Naive B cell (primary cell): ENCODE data around the gene CHCHD3. TPM values are rescaled to one million over a fixed set of nuclear protein-coding genes. Genes with fewer than 3 reads are reported as not detected.
"Not testable (repeated sequence)": the region's sequence is repeated elsewhere in the genome, so short reads cannot be mapped to it uniquely, and the experiment has no call there.

ENCODE experiments used
- ATAC-seq, 2 donors: fragments of 150-1000 bp; cut with Tn5 transposase; 2 replicates each; pipeline ENCODE4 v1.10.0; 2021; ENCODE audit warnings: low read depth in 2 of 2, mild to moderate bottlenecking in 2 of 2, moderate library complexity in 2 of 2
- DNase-seq: peaks from one replicate; pipeline ENCODE4 v3.0.0; 2022
- H3K27ac Mint-ChIP-seq, 6 donors: one replicate each; pipeline ENCODE4 v1.8.0; 2020 to 2022; ENCODE audit warnings: mild to moderate bottlenecking in 6 of 6, mixed read lengths in 6 of 6, moderate library complexity in 5 of 6, inconsistent platforms in 2 of 6
- H3K27me3 Mint-ChIP-seq, 3 donors: one replicate each; pipeline ENCODE4 v1.8.0; 2021 to 2022; ENCODE audit warnings: mixed read lengths in 3 of 3, mild to moderate bottlenecking in 1 of 3
- H3K36me3 Mint-ChIP-seq, 2 donors: one replicate each; pipeline ENCODE4 v1.8.0; 2020 to 2022; ENCODE audit warnings: mixed read lengths in 2 of 2, inconsistent platforms in 1 of 2, mild to moderate bottlenecking in 1 of 2
- H3K4me1 Mint-ChIP-seq, 3 donors: one replicate each; pipeline ENCODE4 v1.8.0; 2020 to 2022; ENCODE audit warnings: mixed read lengths in 3 of 3, inconsistent platforms in 1 of 3, mild to moderate bottlenecking in 1 of 3, moderate library complexity in 1 of 3
- H3K4me3 Mint-ChIP-seq, 8 donors: one replicate each; pipeline ENCODE4 v1.8.0; 2020 to 2022; ENCODE audit warnings: mild to moderate bottlenecking in 8 of 8, mixed read lengths in 8 of 8, moderate library complexity in 8 of 8, inconsistent platforms in 2 of 8
- H3K9me3 Mint-ChIP-seq, 7 donors: one replicate each; pipeline ENCODE4 v1.8.0; 2020 to 2022; ENCODE audit warnings: mixed read lengths in 7 of 7, mild to moderate bottlenecking in 5 of 7, inconsistent platforms in 2 of 7, moderate library complexity in 1 of 7
- polyA plus RNA-seq, 6 donors: library from polyadenylated mRNA; unstranded; fragments of 300-500 nt; fragmentation: Illumina TruSeq; gene quantifications; one replicate each; pipeline ENCODE4 v1.2.3, GENCODE V29; 2021; ENCODE audit warnings: low read depth in 6 of 6

The CHCHD3 gene
- polyA plus RNA-seq, 6 donors from 2014 or later: 56.4 to 97.0 (median 61.0) TPM

GRCh38 chr7:132910657-132911056, 171.2 kb downstream of the CHCHD3 start:
- Mint-ChIP-seq H3K4me3 (no peak overlapping the region), H3K9me3 (peaks cover 0 to 2% (median 0%) of the 10 kb centered on the region in 7 donors), H3K27ac (no peak overlapping the region), H3K27me3 (no peaks in the 10 kb centered on the region), H3K4me1 (peaks cover 0 to 6% (median 5%) of the 10 kb centered on the region in 3 donors), H3K36me3 (peaks cover 22 to 30% of the 10 kb centered on the region in 2 donors)
- no peak for ATAC-seq
- DNase-seq: no peak

- Mint-ChIP-seq H3K4me1 (peaks cover 0 to 6% (median 5%) of the 10 kb centered on the region in 3 donors), H3K36me3 (peaks cover 17 to 30% of the 10 kb centered on the region in 2 donors), H3K27ac (peak overlapping the region in 3 of 6 donors; percentile 3 to 84 (median 23)), H3K27me3 (no peaks in the 10 kb centered on the region), H3K9me3 (peaks cover 0 to 4% (median 0%) of the 10 kb centered on the region in 7 donors), H3K4me3 (no peak overlapping the region)
- DNase-seq: no peak
- ATAC-seq: no peak
Measured at GRCh38 chr7:132907380-132907940, 174.4 kb downstream of the CHCHD3 start.

- H3K27ac Mint-ChIP-seq: no peak overlapping the region
- H3K9me3 Mint-ChIP-seq: peaks cover 0 to 4% (median 0%) of the 10 kb centered on the region in 7 donors
- DNase-seq: no peak
- H3K27me3 Mint-ChIP-seq: no peaks in the 10 kb centered on the region
- peaks cover 0 to 6% (median 5%) of the 10 kb centered on the region in 3 donors for H3K4me1 Mint-ChIP-seq
- peaks cover 19 to 26% of the 10 kb centered on the region in 2 donors for H3K36me3 Mint-ChIP-seq
- no peak overlapping the region for H3K4me3 Mint-ChIP-seq
- ATAC-seq: no peak
Measured at GRCh38 chr7:132906193-132906835, 175.6 kb downstream of the CHCHD3 start.

- H3K27me3 Mint-ChIP-seq, H3K9me3 Mint-ChIP-seq, ATAC-seq, H3K4me1 Mint-ChIP-seq, H3K4me3 Mint-ChIP-seq, DNase-seq, H3K27ac Mint-ChIP-seq: not testable (repeated sequence)
- peaks cover 17 to 26% of the 10 kb centered on the region in 2 donors for H3K36me3 Mint-ChIP-seq
Measured at GRCh38 chr7:132905136-132905535, 176.8 kb downstream of the CHCHD3 start.

- Mint-ChIP-seq H3K36me3 (peaks cover 20 to 26% of the 10 kb centered on the region in 2 donors), H3K4me1 (peaks cover 0 to 6% (median 5%) of the 10 kb centered on the region in 3 donors), H3K4me3 (no peak overlapping the region), H3K27ac (peak overlapping the region in 1 of 6 donors; percentile 39), H3K9me3 (peaks cover 0 to 4% (median 0%) of the 10 kb centered on the region in 7 donors), H3K27me3 (no peaks in the 10 kb centered on the region)
- DNase-seq: no peak
- ATAC-seq: no peak
Measured at GRCh38 chr7:132904209-132904608, 177.7 kb downstream of the CHCHD3 start.

- peaks cover 24 to 33% of the 10 kb centered on the region in 2 donors for H3K36me3 Mint-ChIP-seq
- not testable (repeated sequence) for H3K27ac Mint-ChIP-seq, H3K4me1 Mint-ChIP-seq, DNase-seq, ATAC-seq, H3K27me3 Mint-ChIP-seq, H3K9me3 Mint-ChIP-seq, H3K4me3 Mint-ChIP-seq
Measured at GRCh38 chr7:132902294-132902693, 179.6 kb downstream of the CHCHD3 start.

GRCh38 chr7:132901241-132901640, 180.6 kb downstream of the CHCHD3 start:
- no peaks in the 10 kb centered on the region for H3K4me1 Mint-ChIP-seq
- no peak for DNase-seq
- H3K36me3 Mint-ChIP-seq: peaks cover 24 to 34% of the 10 kb centered on the region in 2 donors
- H3K4me3 Mint-ChIP-seq: peak overlapping the region in 1 of 8 donors; percentile 5
- no peak for ATAC-seq
- no peaks in the 10 kb centered on the region for H3K27me3 Mint-ChIP-seq
- peaks cover 0 to 4% (median 0%) of the 10 kb centered on the region in 7 donors for H3K9me3 Mint-ChIP-seq
- H3K27ac Mint-ChIP-seq: peak overlapping the region in 2 of 6 donors; percentile 1 to 32

- H3K36me3 Mint-ChIP-seq: peaks cover 23 to 30% of the 10 kb centered on the region in 2 donors
- ATAC-seq (no peak), DNase-seq (no peak)
- H3K27ac Mint-ChIP-seq: no peak overlapping the region
- no peaks in the 10 kb centered on the region for H3K27me3 Mint-ChIP-seq
- no peak overlapping the region for H3K4me3 Mint-ChIP-seq
- peaks cover 0 to 4% (median 2%) of the 10 kb centered on the region in 7 donors for H3K9me3 Mint-ChIP-seq
- H3K4me1 Mint-ChIP-seq: no peaks in the 10 kb centered on the region
Measured at GRCh38 chr7:132899833-132900232, 182.1 kb downstream of the CHCHD3 start.

GRCh38 chr7:132898641-132899175, 183.2 kb downstream of the CHCHD3 start:
- H3K4me3 Mint-ChIP-seq, DNase-seq, H3K27ac Mint-ChIP-seq, H3K4me1 Mint-ChIP-seq, ATAC-seq, H3K27me3 Mint-ChIP-seq: not testable (repeated sequence)
- Mint-ChIP-seq H3K9me3 (peaks cover under 1 to 12% (median 4%) of the 10 kb centered on the region in 7 donors), H3K36me3 (peaks cover 23 to 31% of the 10 kb centered on the region in 2 donors)

- Mint-ChIP-seq H3K36me3 (peaks cover 25 to 27% of the 10 kb centered on the region in 2 donors), H3K27me3 (no peaks in the 10 kb centered on the region), H3K4me1 (peaks cover 0 to 1% (median 0%) of the 10 kb centered on the region in 3 donors), H3K4me3 (no peak overlapping the region), H3K9me3 (peaks cover 2 to 18% (median 8%) of the 10 kb centered on the region in 7 donors), H3K27ac (no peak overlapping the region)
- ATAC-seq (no peak), DNase-seq (no peak)
Measured at GRCh38 chr7:132897093-132897687, 184.7 kb downstream of the CHCHD3 start.

- Mint-ChIP-seq H3K27me3 (no peaks in the 10 kb centered on the region), H3K9me3 (peaks cover 2 to 22% (median 10%) of the 10 kb centered on the region in 7 donors), H3K4me1 (peaks cover 0 to 6% (median 0%) of the 10 kb centered on the region in 3 donors), H3K27ac (peak overlapping the region in 1 of 6 donors; percentile 10), H3K36me3 (peaks cover 23 to 27% of the 10 kb centered on the region in 2 donors), H3K4me3 (no peak overlapping the region)
- DNase-seq: no peak
- no peak for ATAC-seq
Measured at GRCh38 chr7:132895231-132895630, 186.7 kb downstream of the CHCHD3 start.

GRCh38 chr7:132893560-132893959, 188.3 kb downstream of the CHCHD3 start:
- Mint-ChIP-seq H3K4me1 (peaks cover 0 to 6% (median 0%) of the 10 kb centered on the region in 3 donors), H3K27ac (no peak overlapping the region), H3K4me3 (no peak overlapping the region), H3K36me3 (peaks cover 16 to 27% of the 10 kb centered on the region in 2 donors), H3K9me3 (peaks cover 2 to 22% (median 10%) of the 10 kb centered on the region in 7 donors), H3K27me3 (no peaks in the 10 kb centered on the region)
- DNase-seq: no peak
- no peak for ATAC-seq

GRCh38 chr7:132892744-132893143, 189.1 kb downstream of the CHCHD3 start:
- H3K27me3 Mint-ChIP-seq: not testable (repeated sequence)

More at GRCh38 chr7:132892744-132893143, 189.1 kb downstream of the CHCHD3 start:
- not testable (repeated sequence) for H3K4me1 Mint-ChIP-seq, ATAC-seq, H3K27ac Mint-ChIP-seq, H3K4me3 Mint-ChIP-seq, DNase-seq
- Mint-ChIP-seq H3K36me3 (peaks cover 16 to 25% of the 10 kb centered on the region in 2 donors), H3K9me3 (peaks cover 2 to 22% (median 10%) of the 10 kb centered on the region in 7 donors)
